Mammary epithelial cell (primary cell): ENCODE data around the gene DPP9.

Experiments used
- CTCF ChIP-seq, 2 donors: IDR thresholded peaks in 1 of 2; conservative IDR thresholded peaks in 1 of 2; 2 replicates each; pipeline ENCODE4 v1.5.1; 2011 to 2012; ENCODE audit warnings: inconsistent platforms in 2 of 2, low read length in 2 of 2, mild to moderate bottlenecking in 2 of 2, control low read depth in 1 of 2, low read depth in 1 of 2; ENCODE audit not compliant: insufficient read depth in 1 of 2; ENCODE audit errors: extremely low read depth in 1 of 2
- EZH2 ChIP-seq: IDR thresholded peaks from 2 replicates; pipeline ENCODE4 v1.6.1; 2012; ENCODE audit warnings: low read length, inconsistent platforms, borderline replicate concordance

GRCh38 chr19:4744451-4745174 is 21.0 kb upstream of the DPP9 start:
- TF ChIP-seq CTCF (conservative IDR thresholded peaks at IDR 0.05 in 1 of 2, IDR thresholded peaks at IDR 0.05 in 1 of 2; ENCODE audit: extremely low read depth in 1 of 2, insufficient read depth in 1 of 2, low read depth in 1 of 2, low read length in 2 of 2) (no peak), EZH2 (no peak)
